ENCODE data around the gene ZFHX2. TPM values are rescaled to one million over a fixed set of nuclear protein-coding genes. Genes with fewer than 3 reads are reported as not detected.

ZFHX2 gene
- total RNA-seq, 1 donor from 2014 or later = 39.1 TPM

DNA sequence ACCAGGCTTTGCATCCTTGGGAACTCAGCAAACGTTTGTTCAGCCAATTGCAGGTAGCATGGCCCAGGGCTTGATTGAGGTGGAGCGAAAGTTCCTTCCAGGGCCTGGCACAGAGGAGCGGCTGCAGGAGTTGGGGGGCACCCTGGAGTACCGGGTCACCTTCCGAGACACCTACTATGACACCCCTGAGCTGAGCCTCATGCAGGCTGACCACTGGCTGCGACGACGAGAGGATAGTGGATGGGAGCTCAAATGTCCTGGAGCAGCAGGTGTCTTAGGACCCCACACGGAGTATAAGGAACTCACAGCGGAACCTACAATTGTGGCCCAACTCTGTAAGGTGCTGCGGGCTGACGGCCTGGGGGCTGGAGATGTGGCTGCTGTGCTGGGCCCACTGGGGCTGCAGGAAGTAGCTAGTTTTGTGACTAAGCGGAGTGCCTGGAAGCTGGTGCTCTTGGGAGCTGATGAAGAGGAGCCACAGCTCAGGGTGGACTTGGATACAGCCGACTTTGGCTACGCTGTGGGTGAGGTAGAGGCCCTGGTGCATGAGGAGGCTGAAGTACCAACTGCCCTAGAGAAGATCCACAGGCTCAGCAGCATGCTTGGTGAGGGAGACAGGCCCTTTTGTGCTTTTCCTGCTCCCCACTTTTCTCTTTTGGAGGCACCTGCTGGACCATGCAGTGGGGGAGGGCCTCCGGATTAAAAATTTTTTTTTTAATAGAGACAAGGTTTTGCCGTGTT is 5.3 kb upstream of the ZFHX2 start:
- H3K4me1 Mint-ChIP-seq (ENCODE audit: low read depth, unreplicated experiment) = peaks cover 21% of the 10 kb centered on the region
- H3K4me3 Mint-ChIP-seq (ENCODE audit: unreplicated experiment) = peak overlapping the region; percentile 96
- peak overlapping the region; percentile 86 for H3K27ac Mint-ChIP-seq (ENCODE audit: unreplicated experiment)
- peaks cover 13% of the 10 kb centered on the region for H3K27me3 Mint-ChIP-seq (ENCODE audit: unreplicated experiment)
- peaks cover 8% of the 10 kb centered on the region for H3K9me3 Mint-ChIP-seq (ENCODE audit: unreplicated experiment)
- no peak for TF ChIP-seq CTCF (IDR thresholded peaks at IDR 0.05; ENCODE audit: partially characterized antibody, unreplicated experiment)
- DNase-seq = peak; percentile 8
- H3K36me3 Mint-ChIP-seq (ENCODE audit: unreplicated experiment) = no peaks in the 10 kb centered on the region

DNA sequence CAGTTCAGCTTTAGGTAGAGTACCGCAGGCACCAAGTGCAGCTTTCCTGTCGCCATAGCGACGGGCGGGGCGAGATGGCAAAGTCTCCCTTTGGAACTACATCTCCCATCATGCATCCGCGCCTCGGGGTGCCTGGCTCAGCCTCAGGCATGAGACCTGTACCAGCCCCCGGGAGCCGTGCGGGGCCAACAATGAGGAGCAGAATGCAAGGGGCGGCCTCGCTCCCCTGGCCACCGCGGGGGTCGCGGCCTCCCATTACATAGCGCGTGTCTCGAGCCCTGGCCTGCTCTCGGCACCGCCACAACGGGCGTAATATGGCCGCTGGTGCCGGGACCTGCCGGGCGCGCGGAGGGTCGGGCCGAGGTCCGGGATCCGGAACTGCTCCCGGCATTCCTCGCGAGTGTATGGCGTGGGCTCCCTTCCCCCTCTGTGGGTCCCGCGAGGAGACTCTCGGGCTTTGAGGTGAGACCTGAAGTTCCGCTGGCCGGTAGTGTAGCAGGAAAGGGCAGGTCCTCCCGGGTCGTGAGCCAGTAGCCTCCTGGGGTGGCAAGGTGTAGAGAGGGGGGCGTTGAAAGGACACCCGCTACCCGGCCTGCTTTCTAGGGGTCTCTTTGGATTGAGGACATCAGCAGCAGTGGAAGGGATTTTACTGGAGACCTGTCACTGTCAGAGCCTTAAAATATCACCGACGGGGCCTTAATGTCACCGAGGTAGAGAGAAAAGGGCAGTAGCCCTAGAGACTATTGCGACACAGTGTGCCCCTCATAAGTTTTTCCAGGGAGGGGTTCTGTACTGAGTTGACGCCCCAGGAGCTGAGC is 4.5 kb upstream of the ZFHX2 start, which contains the start of gene THTPA:
Gene THTPA, plus strand, starts transcription at position 390 of the 818 bp plus-strand sequence. CDS start 487 bp downstream, outside the sequence.
- peaks cover 14% of the 10 kb centered on the region for H3K27me3 Mint-ChIP-seq (ENCODE audit: unreplicated experiment)
- H3K36me3 Mint-ChIP-seq (ENCODE audit: unreplicated experiment) = no peaks in the 10 kb centered on the region
- peak; percentile 93 for DNase-seq
- H3K4me3 Mint-ChIP-seq (ENCODE audit: unreplicated experiment) = peak within 1 kb of the TSS; percentile 96
- H3K4me1 Mint-ChIP-seq (ENCODE audit: low read depth, unreplicated experiment) = peaks cover 21% of the 10 kb centered on the region
- no peak for TF ChIP-seq CTCF (IDR thresholded peaks at IDR 0.05; ENCODE audit: partially characterized antibody, unreplicated experiment)
- H3K27ac Mint-ChIP-seq (ENCODE audit: unreplicated experiment) = peak within 1 kb of the TSS; percentile 86
- peaks cover 8% of the 10 kb centered on the region for H3K9me3 Mint-ChIP-seq (ENCODE audit: unreplicated experiment)

- Mint-ChIP-seq H3K36me3 (ENCODE audit: unreplicated experiment) (no peaks in the 10 kb centered on the region), H3K9me3 (ENCODE audit: unreplicated experiment) (peaks cover 7% of the 10 kb centered on the region), H3K27me3 (ENCODE audit: unreplicated experiment) (peaks cover 14% of the 10 kb centered on the region), H3K4me1 (ENCODE audit: low read depth, unreplicated experiment) (peaks cover 21% of the 10 kb centered on the region), H3K4me3 (ENCODE audit: unreplicated experiment) (peak overlapping the region; percentile 96), H3K27ac (ENCODE audit: unreplicated experiment) (peak overlapping the region; percentile 70)
- DNase-seq = no peak
- TF ChIP-seq CTCF (IDR thresholded peaks at IDR 0.05; ENCODE audit: partially characterized antibody, unreplicated experiment) = no peak
Measured at GRCh38 chr14:23555533-23555881, 3.9 kb upstream of the ZFHX2 start.

- Mint-ChIP-seq H3K27ac (ENCODE audit: unreplicated experiment) (no peak overlapping the region), H3K27me3 (ENCODE audit: unreplicated experiment) (peaks cover 8% of the 10 kb centered on the region), H3K4me3 (ENCODE audit: unreplicated experiment) (no peak overlapping the region), H3K9me3 (ENCODE audit: unreplicated experiment) (peaks cover 4% of the 10 kb centered on the region), H3K4me1 (ENCODE audit: low read depth, unreplicated experiment) (peaks cover 2% of the 10 kb centered on the region), H3K36me3 (ENCODE audit: unreplicated experiment) (no peaks in the 10 kb centered on the region)
- no peak for TF ChIP-seq CTCF (IDR thresholded peaks at IDR 0.05; ENCODE audit: partially characterized antibody, unreplicated experiment)
- DNase-seq = no peak
Measured at GRCh38 chr14:23550812-23551265, 726 bp downstream of the ZFHX2 start.
